Measurements from ENCODE around the gene TMX2. TPM values are rescaled to one million over a fixed set of nuclear protein-coding genes. Genes with fewer than 3 reads are reported as not detected.
A peak's percentile ranks its signal among the peaks of the same experiment; 100 is the strongest.

Gene TMX2
- total RNA-seq, 1 donor from 2014 or later, result 84.4 TPM

GRCh38 chr11:57788703-57789088 is 76.3 kb downstream of the TMX2 start:
- Mint-ChIP-seq H3K9me3 (peaks cover 5% of the 10 kb centered on the region), H3K27ac (peak overlapping the region; percentile 91), H3K4me1 (ENCODE audit: unreplicated experiment) (peaks cover 52% of the 10 kb centered on the region), H3K4me3 (no peak overlapping the region), H3K36me3 (peaks cover 39% of the 10 kb centered on the region), H3K27me3 (no peaks in the 10 kb centered on the region)
- no peak for DNase-seq (ENCODE audit: extremely low spot score, unreplicated experiment)
- TF ChIP-seq CTCF (conservative IDR thresholded peaks at IDR 0.05), result no peak

Other genes with a start within 250 kb of the TMX2 start
- 19.0 and 20.8 TPM in 2 replicates for gene SLC43A1, start 196.9 kb upstream of the TMX2 start, total RNA-seq (ENCODE audit: low replicate concordance)
- gene TIMM10, start 181.8 kb upstream of the TMX2 start, total RNA-seq (ENCODE audit: low replicate concordance), result 57.9 and 64.2 TPM in 2 replicates
- not detected in 2 replicates for gene SMTNL1, start 175.0 kb upstream of the TMX2 start, total RNA-seq (ENCODE audit: low replicate concordance)
- 29.9 and 65.1 TPM in 2 replicates for gene UBE2L6, start 144.9 kb upstream of the TMX2 start, total RNA-seq (ENCODE audit: low replicate concordance)
- gene SERPING1, start 114.9 kb upstream of the TMX2 start, total RNA-seq (ENCODE audit: low replicate concordance), result 58.5 and 74.7 TPM in 2 replicates
- gene YPEL4, start 62.7 kb upstream of the TMX2 start, total RNA-seq (ENCODE audit: low replicate concordance), result 0.38 and 0.48 TPM in 2 replicates
- gene CLP1, start 54.8 kb upstream of the TMX2 start, total RNA-seq (ENCODE audit: low replicate concordance), result 16.9 and 20.7 TPM in 2 replicates
- gene ZDHHC5, start 44.5 kb upstream of the TMX2 start, total RNA-seq (ENCODE audit: low replicate concordance), result 56.7 and 80.6 TPM in 2 replicates
- gene MED19, start 378 bp upstream of the TMX2 start, total RNA-seq (ENCODE audit: low replicate concordance), result 17.9 and 21.5 TPM in 2 replicates
- gene SELENOH, start 28.9 kb downstream of the TMX2 start, total RNA-seq (ENCODE audit: low replicate concordance), result 107 and 144 TPM in 2 replicates
- not detected in 2 replicates for gene BTBD18, start 39.2 kb downstream of the TMX2 start, total RNA-seq (ENCODE audit: low replicate concordance)
- 187 and 253 TPM in 2 replicates for gene CTNND1, start 49.2 kb downstream of the TMX2 start, total RNA-seq (ENCODE audit: low replicate concordance)

Data from type B pancreatic cell (in vitro differentiated cells).